ENCODE measurements around the gene ALDH1A3.

DNA sequence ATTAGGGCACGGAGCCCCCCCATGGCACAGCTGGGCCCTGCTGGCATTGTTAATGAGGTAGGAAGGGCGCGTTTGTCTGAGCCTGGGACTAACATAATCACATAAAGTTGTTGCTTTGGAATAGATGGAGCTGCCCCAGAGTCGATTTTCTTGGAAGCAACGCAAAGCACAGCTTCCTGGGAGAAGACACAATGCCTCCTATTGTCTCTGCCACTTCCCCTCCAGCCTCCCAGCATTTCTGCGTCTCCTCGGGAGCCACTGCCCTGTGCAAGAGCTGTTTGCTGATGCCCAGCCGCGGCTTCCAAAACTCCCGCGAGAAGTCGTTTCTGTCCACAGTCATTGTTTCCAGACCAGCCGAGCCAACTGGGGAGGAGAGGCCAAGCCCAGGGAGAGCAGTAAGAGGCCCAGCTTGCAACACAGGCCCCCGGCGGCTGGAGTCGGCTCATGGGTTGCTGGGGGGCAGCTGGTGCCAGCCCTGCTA, 18.1 kb upstream of the ALDH1A3 start:
- no peak for TF ChIP-seq EP300 (IDR thresholded peaks at IDR 0.05)
- no peak for TF ChIP-seq POLR2AphosphoS5 (IDR thresholded peaks at IDR 0.05)
